ENCODE results near the gene ZFYVE9.
"Not testable (repeated sequence)": the region's sequence is repeated elsewhere in the genome, so short reads cannot be mapped to it uniquely, and the experiment has no call there.

The ZFYVE9 gene

DNA sequence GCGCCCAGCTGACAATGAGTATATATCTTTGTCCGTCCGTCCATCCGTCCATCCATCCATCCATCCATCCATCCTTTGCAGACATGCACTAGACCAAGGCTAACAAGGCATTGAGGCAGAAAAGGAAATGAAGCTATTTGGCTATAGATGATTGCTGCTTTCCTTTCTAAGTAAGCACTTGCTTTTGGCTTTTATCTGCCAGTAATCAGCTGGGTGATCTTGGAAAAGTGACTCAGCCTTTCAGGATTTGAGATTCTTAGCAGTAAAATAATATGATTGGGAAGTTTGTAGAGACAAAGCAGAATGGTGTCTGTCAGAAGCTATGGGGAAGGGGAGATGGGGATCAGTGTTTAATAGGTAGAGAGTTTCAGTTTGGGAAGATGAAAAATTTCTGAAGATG, 22.7 kb downstream of the ZFYVE9 start:
- TF ChIP-seq, protein P1, sequence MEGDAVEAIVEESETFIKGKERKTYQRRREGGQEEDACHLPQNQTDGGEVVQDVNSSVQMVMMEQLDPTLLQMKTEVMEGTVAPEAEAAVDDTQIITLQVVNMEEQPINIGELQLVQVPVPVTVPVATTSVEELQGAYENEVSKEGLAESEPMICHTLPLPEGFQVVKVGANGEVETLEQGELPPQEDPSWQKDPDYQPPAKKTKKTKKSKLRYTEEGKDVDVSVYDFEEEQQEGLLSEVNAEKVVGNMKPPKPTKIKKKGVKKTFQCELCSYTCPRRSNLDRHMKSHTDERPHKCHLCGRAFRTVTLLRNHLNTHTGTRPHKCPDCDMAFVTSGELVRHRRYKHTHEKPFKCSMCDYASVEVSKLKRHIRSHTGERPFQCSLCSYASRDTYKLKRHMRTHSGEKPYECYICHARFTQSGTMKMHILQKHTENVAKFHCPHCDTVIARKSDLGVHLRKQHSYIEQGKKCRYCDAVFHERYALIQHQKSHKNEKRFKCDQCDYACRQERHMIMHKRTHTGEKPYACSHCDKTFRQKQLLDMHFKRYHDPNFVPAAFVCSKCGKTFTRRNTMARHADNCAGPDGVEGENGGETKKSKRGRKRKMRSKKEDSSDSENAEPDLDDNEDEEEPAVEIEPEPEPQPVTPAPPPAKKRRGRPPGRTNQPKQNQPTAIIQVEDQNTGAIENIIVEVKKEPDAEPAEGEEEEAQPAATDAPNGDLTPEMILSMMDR (IDR thresholded peaks at IDR 0.05), result no peak
- no peak for TF ChIP-seq ZFX (IDR thresholded peaks at IDR 0.05; ENCODE audit: borderline replicate concordance)
- H3K27ac ChIP-seq, result no peak overlapping the region

DNA sequence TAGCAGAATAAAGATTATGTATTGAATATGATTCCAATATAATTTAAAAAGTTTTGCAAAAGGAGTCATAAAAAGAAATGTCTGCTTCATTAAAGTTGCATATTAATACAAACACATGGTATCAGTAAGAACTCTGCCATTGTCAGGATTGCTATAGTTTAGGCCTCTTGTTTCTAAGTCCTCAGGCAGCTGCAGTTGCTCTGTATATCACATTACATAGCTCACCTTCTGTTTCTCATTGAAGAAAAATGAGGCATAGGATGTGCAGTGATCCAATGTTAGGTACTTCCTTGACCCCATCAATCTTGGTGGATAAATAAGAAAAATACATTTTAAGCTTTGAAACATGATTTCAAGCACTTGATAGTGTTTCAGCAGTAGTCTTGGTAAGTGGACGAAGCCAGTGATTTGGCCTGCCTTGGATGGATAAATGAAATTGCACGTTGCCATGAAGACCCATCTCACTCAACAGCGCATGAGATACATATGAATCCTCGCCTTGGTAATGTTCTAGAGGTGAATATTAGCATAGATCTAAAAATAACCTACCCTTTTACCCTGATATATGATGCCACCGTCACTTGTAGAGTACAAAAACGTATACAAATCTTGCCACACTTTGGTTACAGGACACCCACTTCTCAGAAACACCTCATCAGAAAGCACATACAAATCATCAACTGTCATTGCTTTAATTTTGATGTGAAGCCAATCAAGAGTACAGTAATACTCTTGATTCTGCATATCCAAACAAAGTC, 25.3 kb downstream of the ZFYVE9 start:
- TF ChIP-seq, protein P1 (IDR thresholded peaks at IDR 0.05), result no peak
- TF ChIP-seq ZFX (IDR thresholded peaks at IDR 0.05; ENCODE audit: borderline replicate concordance), result no peak
- H3K27ac ChIP-seq, result no peak overlapping the region

DNA sequence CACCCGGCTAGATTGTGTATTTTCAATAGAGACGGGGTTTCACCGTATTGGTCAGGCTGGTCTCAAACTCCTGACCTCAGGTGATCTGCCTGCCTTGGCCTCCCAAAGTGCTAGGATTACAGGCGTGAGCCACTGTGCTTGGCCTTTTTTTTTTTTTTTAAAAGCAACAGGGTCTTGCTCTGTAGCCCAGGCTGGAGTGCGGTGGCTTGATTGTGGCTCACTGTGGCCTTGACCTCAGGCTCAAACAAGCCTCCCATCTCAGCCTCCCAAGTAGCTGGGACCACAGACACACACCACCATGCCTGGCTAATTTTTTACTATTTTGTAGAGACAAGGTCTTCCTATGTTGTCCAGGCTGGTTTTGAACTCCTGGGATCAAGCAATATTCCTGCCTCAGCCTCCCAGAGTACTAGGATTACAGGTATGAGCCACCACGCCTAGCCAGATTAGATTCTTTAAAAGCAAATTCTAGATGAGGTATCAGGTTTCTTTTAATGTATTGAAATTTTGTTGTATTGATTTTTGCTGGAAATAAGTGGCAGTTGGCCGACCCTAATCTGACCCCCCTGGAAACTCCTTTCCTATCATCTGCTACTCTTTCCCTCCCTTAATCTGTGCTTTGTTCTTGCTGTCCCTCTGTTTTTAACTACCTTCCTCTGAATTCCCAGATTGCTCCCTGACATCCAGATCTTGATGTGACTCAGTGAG, 26.6 kb downstream of the ZFYVE9 start:
- no peak overlapping the region for H3K27ac ChIP-seq
- TF ChIP-seq ZFX (IDR thresholded peaks at IDR 0.05; ENCODE audit: borderline replicate concordance), result no peak

DNA sequence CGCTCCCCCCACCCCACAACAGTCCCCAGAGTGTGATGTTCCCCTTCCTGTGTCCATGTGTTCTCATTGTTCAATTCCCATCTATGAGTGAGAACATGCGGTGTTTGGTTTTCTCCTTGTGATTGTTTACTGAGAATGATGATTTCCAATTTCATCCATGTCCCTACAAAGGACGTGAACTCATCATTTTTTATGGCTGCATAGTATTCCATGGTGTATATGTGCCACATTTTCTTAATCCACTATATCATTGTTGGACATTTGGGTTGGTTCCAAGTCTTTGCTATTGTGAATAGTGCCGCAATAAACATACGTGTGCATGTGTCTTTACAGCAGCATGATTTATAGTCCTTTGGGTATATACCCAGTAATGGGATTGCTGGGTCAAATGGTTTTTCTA, 29.3 kb downstream of the ZFYVE9 start:
- H3K27ac ChIP-seq, result not testable (repeated sequence)

DNA sequence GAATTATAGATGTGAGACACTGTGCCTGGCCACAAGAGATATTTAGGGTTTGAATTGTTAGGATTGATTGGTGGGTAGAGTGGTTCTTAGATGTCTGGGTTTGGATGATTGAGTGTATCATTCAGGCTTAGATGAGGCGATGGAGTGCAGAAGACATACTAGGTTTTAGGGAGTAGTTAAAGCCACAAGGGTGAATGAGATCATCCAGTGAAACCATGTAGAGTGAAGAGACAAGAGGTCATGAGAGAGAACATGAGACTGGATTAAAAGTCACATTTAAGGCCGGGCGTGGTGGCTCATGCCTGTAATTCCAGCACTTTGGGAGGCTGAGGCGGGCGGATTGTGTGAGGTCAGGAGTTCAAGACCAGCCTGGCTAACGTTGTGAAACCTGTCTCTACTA, 37.2 kb downstream of the ZFYVE9 start:
- no peak overlapping the region for H3K27ac ChIP-seq
- TF ChIP-seq ZFX (IDR thresholded peaks at IDR 0.05; ENCODE audit: borderline replicate concordance), result no peak
- TF ChIP-seq, protein P1 (IDR thresholded peaks at IDR 0.05), result no peak

DNA sequence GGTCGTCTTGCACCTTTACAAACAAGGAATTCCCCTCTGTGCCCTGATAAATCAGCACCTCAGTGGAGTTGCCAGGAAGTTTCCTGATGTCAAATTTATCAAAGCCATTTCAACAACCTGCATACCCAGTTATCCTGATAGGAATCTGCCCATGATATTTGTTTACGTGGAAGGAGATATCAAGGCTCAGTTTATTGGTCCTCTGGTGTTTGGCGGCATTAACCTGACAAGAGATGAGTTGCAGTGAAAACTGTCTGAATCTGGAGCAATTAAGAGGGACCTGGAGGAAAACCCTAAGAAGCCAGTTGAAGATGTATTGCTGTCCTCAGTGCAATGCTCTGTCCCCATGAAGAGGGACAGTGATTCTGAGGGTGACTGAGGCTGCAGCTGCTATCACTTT, 38.3 kb downstream of the ZFYVE9 start:
- H3K27ac ChIP-seq, result no peak overlapping the region
- TF ChIP-seq, protein P1 (IDR thresholded peaks at IDR 0.05), result no peak
- TF ChIP-seq ZFX (IDR thresholded peaks at IDR 0.05; ENCODE audit: borderline replicate concordance), result no peak

DNA sequence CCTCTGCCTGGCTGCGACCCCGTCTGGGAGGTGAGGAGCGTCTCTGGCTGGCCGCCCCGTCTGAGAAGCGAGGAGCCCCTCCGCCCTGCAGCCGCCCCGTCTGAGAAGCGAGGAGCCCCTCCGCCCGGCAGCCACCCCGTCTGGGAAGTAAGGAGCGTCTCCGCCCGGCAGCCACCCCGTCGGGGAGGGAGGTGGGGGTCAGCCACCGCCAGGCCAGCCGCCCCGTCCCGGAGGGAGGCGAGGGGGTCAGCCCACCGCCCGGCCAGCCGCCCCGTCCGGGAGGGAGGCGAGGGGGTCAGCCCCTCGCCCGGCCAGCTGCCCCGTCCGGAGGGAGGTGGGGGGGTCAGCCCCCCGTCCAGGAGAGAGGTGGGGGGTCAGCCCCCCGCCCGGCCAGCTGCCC, 39.9 kb downstream of the ZFYVE9 start:
- H3K27ac ChIP-seq, result not testable (repeated sequence)

DNA sequence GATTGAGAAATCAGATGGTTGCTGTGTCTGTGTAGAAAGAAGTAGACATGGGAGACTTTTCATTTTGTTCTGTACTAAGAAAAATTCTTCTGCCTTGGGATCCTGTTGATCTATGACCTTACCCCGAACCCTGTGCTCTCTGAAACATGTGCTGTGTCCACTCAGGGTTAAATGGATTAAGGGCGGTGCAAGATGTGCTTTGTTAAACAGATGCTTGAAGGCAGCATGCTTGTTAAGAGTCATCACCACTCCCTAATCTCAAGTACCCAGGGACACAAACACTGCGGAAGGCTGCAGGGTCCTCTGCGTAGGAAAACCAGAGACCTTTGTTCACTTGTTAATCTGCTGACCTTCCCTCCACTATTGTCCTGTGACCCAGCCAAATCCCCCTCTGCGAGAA, 40.4 kb downstream of the ZFYVE9 start:
- H3K27ac ChIP-seq, result not testable (repeated sequence)

DNA sequence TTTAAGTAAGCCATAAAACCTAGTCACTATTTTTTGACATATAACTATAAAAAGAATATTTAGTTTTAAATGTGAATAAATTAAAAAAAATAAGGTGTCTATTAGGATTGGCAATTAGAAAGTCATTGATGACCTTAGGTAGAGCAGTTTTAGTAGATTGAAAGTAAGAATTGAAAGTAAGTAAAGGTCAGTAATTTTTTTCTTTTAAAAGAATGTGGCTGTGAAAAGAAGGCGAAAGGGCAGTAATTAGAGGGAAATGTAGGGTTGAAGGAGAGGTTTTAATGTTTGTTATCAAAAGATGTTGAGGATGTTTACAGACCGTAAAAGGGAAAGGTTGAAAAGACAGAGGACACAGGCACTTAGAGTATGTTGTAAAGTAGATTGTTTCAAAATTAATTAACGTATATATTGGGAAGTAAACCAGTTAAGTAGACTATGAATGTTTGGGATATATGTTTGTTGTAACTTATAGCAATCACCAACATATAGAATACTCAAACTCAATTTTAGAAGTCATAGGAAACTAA, 41.0 kb downstream of the ZFYVE9 start:
- H3K27ac ChIP-seq, result no peak overlapping the region
- TF ChIP-seq ZFX (IDR thresholded peaks at IDR 0.05; ENCODE audit: borderline replicate concordance), result no peak
- TF ChIP-seq, protein P1 (IDR thresholded peaks at IDR 0.05), result no peak

Measured in 22Rv1 (cell line).